ENCODE measurements around the gene ATAD5.

The ATAD5 gene

GRCh38 chr17:30823421-30823820 lies 8.3 kb upstream of the ATAD5 start:
- in situ Hi-C loops (cut with HindIII; ENCODE audit: low sequenced_read_pairs), result no loop called here
- DNase-seq (ENCODE audit: low read depth, low spot score), result no peak
- H3K4me3 ChIP-seq (ENCODE audit: low read depth, low read length), result peak overlapping the region; percentile 88
- no peak for TF ChIP-seq CTCF (IDR thresholded peaks at IDR 0.05; ENCODE audit: low read depth, low read length)

GRCh38 chr17:30824002-30824355 lies 7.8 kb upstream of the ATAD5 start:
- in situ Hi-C loops (cut with HindIII; ENCODE audit: low sequenced_read_pairs), result no loop called here
- no peak for TF ChIP-seq CTCF (IDR thresholded peaks at IDR 0.05; ENCODE audit: low read depth, low read length)
- peak overlapping the region; percentile 88 for H3K4me3 ChIP-seq (ENCODE audit: low read depth, low read length)
- no peak for DNase-seq (ENCODE audit: low read depth, low spot score)

GRCh38 chr17:30824356-30825145 lies 7.2 kb upstream of the ATAD5 start, which contains the start of gene CRLF3:
Gene CRLF3, minus strand, starts transcription at chr17:30824692. Its CDS starts 41 bp downstream, at chr17:30824651.
- TF ChIP-seq CTCF (IDR thresholded peaks at IDR 0.05; ENCODE audit: low read depth, low read length), result peak; percentile 46
- peak; percentile 90 for DNase-seq (ENCODE audit: low read depth, low spot score)
- in situ Hi-C loops (cut with HindIII; ENCODE audit: low sequenced_read_pairs), result no loop called here
- peak within 1 kb of the TSS; percentile 88 for H3K4me3 ChIP-seq (ENCODE audit: low read depth, low read length)

- DNase-seq (ENCODE audit: low read depth, low spot score), result no peak
- H3K4me3 ChIP-seq (ENCODE audit: low read depth, low read length), result no peak overlapping the region
- no peak for TF ChIP-seq CTCF (IDR thresholded peaks at IDR 0.05; ENCODE audit: low read depth, low read length)
- in situ Hi-C loops (cut with HindIII; ENCODE audit: low sequenced_read_pairs), result no loop called here
These were observed 4.7 kb upstream of the ATAD5 start for GRCh38 chr17:30827082-30827481.

- no peak for TF ChIP-seq CTCF (IDR thresholded peaks at IDR 0.05; ENCODE audit: low read depth, low read length)
- no peak overlapping the region for H3K4me3 ChIP-seq (ENCODE audit: low read depth, low read length)
- in situ Hi-C loops (cut with HindIII; ENCODE audit: low sequenced_read_pairs), result no loop called here
- DNase-seq (ENCODE audit: low read depth, low spot score), result no peak
These were observed 2.7 kb upstream of the ATAD5 start for GRCh38 chr17:30829022-30829421.

- no peak for TF ChIP-seq CTCF (IDR thresholded peaks at IDR 0.05; ENCODE audit: low read depth, low read length)
- DNase-seq (ENCODE audit: low read depth, low spot score), result no peak
- in situ Hi-C loops (cut with HindIII; ENCODE audit: low sequenced_read_pairs), result no loop called here
- peak overlapping the region; percentile 86 for H3K4me3 ChIP-seq (ENCODE audit: low read depth, low read length)
These were observed 509 bp upstream of the ATAD5 start for GRCh38 chr17:30831257-30831656.

Measured in astrocyte of the spinal cord (primary cell).